Fibroblast of peridontal ligament (primary cell): Measurements from ENCODE around the gene MROH2A.
"Not testable (repeated sequence)": the region's sequence is repeated elsewhere in the genome, so short reads cannot be mapped to it uniquely, and the experiment has no call there.

Experiments
- DNase-seq: peaks from one replicate; pipeline ENCODE4 v3.0.0-alpha.2; 2010; ENCODE audit errors: extremely low read depth

MROH2A gene

DNA sequence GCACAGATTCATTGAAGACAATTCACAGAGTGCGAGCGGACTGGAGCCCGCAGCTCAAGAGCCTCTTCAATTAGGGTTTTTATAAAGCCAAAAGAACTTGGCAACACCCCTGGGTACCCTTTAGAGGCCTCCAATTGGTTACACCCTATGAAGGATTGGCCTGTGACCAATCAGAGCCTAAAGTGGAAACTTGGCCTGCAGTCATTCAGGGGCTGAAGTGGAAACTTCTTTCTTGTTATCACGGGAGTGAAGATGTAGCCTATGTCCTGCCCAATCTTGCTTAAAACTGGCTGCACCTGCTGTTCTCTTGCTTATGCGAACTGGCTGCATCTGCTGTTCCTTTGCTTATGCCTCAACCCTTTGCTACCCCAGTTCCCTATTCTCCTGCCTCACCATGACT is 78.1 kb downstream of the MROH2A start:
- DNase-seq, result no peak

DNA sequence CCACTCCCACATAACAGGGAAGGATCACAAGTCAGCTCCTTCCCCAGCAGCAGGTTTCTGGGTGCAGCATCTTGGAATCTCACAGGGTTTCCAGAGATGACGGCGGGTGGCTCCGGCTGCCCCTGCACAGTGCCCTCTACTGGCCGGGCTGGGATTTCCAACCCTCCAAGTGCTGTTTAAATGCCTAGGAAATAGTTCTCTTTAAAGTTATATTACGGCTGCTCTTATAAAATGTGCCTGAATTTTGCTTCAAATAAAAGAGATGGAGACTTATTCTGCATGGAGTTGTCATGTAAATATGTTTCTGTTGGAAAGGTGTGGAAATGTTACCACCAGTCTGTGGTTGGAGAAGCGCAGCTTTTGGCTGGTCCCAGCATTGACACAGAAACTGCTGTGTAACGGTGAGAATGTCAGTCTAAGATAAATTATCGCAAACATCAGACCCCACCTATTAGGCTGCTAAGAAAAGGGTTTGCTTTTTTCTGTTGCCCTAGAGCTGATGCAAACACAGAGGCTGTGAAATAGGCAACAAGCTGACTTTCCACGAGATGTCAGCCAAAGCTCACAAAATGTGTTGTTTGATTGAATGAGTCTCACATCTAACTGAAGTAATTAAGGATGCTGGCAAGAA is 79.5 kb downstream of the MROH2A start:
- no peak for DNase-seq

DNA sequence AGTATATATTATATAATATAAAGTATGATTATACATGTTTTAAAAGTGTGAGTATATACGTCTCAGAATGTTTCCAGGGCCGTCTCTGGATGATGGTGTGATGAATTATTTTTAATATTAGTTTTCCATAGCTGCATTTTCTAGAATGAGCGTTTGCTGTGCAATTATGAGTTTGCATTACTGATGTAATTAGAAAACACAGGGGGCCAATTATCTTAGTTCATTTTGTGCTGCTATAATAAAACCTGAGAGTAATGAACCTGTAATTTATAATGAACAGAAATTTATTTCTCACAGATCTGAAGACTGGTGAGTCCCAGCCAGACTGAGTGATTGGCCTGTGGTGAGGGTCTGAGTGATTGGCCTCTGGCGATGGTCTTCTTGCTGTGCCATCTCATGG is 80.2 kb downstream of the MROH2A start:
- DNase-seq, result no peak

DNA sequence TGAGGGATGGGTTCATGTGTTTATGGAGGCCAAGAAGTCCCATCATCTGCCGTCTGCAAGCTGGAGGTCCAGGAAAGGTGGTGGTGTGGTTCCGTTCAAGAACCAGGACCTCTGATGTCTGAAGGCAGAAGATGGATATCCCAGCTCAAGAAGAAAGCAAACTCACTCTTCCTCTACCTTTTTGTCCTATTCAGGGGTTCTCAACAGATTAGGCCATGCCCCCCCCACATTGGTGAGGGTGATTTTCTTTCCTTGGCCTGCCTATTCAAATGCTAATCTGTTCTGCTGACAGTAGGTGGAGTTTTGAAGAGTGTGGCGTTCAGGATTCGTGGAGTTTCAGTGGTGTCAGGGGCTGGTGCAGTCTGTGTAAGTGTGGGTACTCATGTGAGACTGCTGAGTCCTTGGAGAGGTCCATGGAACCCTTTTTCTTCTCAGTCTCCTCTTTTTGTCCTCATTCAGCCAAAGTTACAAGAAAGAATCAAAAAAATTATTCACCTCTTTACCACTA is 84.2 kb downstream of the MROH2A start:
- no peak for DNase-seq

DNA sequence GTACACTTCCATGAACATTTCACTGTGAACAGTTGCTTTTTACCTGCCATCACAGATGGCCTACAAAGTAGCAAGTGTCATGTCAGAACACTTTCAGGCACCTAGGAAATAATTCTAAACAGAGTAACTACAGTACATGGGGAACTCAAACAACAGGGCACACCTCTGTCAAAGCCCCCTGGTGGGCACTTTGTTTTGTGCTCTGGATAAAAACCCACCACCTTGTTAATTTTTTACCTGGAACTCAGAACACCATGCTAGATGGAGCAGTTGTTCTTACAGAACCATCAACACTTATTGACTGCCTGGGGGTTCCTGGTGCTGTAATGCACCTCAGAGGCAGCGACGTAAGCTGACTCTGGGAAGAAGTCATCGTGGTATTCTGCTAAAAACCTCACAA is 87.7 kb downstream of the MROH2A start:
- no peak for DNase-seq

DNA sequence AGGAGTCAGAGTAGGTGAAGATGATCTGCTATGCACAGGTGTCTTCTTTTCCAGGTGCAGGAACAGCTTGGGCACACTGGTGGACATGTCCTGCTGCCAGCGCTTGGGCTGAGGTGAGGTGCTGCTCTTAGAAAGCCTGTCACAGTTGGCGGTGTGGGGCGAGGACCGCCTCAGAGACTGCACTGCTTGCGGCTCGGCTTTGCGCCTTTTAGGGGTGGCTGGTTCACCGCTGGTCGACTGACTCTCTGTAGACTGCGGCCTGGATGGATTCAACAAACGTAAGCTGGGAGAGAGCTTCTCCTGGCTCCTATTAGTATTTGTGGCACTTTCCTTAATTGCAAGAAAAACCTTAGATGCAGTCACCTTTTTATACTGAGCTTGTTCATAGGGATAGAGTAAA is 88.3 kb downstream of the MROH2A start:
- DNase-seq, result no peak

DNA sequence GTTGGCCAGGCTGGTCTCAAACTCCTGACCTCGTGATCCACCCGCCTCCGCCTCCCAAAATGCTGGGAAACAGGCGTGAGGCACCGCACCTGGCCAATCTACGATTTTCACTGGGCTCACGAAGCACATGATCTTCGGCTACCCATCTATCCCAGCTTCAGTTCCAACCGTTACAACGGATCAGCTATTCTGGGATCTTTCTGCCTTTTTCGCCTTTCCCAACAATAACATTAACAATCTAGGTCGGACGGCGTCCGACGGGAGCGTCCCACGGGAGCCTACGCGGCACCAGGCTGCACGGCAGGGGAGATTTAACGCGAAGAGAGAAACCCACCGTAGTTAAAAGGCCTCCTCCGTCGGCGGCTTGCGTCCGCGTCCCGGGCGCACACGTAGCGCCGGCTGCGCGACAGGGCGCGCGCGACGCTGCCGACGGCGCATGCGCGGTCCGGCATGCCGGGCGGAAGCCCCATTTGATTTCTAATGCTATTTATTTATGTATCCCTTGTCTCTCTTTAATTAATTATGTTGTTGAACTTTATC is 89.9 kb downstream of the MROH2A start, which contains the start of gene MSL3B:
Gene MSL3B (minus strand): TSS at position 394 of the 540 bp plus-strand sequence.
- DNase-seq, result peak; percentile 52

DNA sequence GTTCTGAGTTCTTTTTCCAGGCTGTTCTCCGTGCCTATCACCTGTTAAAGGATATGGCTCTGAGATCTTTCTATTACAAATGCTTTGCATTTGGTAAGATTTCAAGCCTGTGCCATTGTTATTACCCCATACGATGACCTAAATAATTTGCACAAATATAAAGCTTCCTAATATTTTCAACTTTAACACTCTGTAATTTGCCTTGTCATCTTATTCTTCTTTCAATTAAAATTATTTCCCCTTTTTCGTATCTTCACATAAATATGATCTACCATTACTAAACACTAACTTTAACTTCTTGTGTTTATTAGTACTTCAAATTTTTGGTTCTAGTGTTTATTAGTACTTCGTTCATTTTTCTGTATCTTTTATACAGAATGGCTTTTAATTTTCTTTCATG is 93.3 kb downstream of the MROH2A start:
- DNase-seq, result no peak

DNA sequence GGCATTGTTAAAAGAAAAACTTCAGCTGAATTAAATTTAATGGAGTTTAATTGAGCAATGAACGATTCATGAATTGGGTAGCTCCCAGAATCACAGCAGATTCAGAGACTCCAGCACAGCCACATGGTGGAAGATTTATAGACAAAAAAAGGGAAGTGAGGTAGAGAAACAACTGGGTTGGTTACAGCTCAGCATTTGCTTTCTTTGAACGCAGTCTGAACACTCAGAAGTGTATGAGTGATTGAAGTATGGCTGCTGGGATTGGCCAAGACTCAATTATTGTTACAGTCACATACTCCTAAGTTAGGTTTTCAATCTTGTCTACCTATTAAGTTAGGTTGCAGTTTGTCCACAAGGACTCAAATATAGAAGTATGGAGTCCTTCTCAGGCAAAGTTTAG is 94.0 kb downstream of the MROH2A start:
- DNase-seq, result not testable (repeated sequence)

DNA sequence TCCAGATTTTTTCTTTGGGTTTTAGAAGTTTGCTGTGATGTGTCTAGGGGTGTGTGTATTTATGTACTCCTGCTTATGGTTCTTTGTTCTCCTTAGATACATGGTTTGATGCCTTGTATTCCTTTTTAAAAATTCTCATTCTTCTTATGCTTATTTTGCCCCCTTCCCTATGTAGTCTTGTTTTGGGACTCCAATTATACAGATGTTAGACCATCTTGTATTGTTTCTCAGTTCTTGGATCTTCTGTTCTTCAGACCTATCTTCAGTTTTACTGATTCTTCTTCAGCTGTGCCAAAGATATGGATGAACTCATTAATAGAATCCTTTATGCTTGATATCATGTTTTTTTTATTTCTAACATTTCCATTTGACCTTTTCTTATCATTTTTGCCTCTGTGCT is 104.2 kb downstream of the MROH2A start:
- peak; percentile 2 for DNase-seq
